Measurements from ENCODE around the gene MOSPD3. TPM values are rescaled to one million over a fixed set of nuclear protein-coding genes. Genes with fewer than 3 reads are reported as not detected.

Gene MOSPD3
- total and polyA plus RNA-seq, 2 of the 13 experiments (the other 11 are each of a cell fraction or from before 2014, with no cell fraction given): 7.6 to 8.8 TPM

DNA sequence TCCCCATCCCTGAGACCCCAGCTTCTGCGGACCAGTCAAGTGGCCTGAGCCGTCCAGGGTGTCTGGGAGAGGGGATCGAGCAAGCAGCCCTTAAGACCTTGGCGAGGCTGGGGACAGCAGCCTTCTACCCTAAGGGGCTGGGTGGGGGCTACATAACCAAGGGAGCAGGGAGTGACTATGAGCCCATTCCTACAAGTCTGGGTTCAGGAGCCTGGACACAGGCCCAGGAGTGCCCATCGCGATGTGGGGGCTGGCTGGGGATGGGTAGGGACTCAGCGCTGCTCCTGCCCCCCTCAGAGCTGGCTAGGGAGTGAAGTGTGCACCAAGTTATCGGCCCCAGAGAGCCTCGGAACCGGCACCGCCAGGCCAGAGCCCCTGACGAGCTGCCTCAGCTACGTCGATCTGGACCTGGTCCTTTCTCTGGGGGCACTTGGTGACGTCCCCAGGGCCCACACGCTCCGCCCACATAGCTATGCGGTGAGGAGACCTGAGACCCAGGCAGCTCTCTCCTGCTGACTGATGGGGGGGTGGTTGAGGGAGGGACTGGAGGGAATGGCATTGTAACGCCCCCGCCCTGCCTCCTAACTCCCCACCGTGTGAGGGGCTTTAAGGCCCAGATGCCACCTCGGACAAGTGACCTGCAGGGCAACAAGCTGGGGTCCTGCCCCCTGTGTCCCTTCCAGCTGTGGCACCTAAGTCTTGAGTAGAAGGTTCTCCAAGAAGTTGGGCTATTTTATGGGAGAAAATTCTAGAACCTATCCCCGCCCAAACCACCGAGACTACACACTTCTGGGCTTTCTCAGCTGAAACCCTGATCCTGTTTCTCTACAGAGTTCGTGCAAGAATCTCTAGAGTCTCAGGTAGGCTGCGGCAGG, 41.1 kb upstream of the MOSPD3 start (continued):
- TF ChIP-seq PAXIP1 (CRISPR knock-in tag; conservative IDR thresholded peaks at IDR 0.05) (peak; percentile 40), FOXC1 (CRISPR knock-in tag; IDR thresholded peaks at IDR 0.05; ENCODE audit: borderline replicate concordance) (peak; percentile 48; the same call in 1 of the 2 replicates), ZNF225 (CRISPR knock-in tag; IDR thresholded peaks at IDR 0.05) (peak; percentile 61; the same call in 1 of the 2 replicates), HNRNPH1 (optimal IDR thresholded peaks at IDR 0.05; ENCODE audit: low read depth, low read length) (peak; percentile 96), PBX2 (CRISPR knock-in tag; IDR thresholded peaks at IDR 0.05) (no peak), AHDC1 (CRISPR knock-in tag; IDR thresholded peaks at IDR 0.05; ENCODE audit: borderline replicate concordance) (no peak)
- TF ChIP-seq, protein P1, sequence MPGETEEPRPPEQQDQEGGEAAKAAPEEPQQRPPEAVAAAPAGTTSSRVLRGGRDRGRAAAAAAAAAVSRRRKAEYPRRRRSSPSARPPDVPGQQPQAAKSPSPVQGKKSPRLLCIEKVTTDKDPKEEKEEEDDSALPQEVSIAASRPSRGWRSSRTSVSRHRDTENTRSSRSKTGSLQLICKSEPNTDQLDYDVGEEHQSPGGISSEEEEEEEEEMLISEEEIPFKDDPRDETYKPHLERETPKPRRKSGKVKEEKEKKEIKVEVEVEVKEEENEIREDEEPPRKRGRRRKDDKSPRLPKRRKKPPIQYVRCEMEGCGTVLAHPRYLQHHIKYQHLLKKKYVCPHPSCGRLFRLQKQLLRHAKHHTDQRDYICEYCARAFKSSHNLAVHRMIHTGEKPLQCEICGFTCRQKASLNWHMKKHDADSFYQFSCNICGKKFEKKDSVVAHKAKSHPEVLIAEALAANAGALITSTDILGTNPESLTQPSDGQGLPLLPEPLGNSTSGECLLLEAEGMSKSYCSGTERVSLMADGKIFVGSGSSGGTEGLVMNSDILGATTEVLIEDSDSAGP (CRISPR knock-in tag; IDR thresholded peaks at IDR 0.05; ENCODE audit: borderline replicate concordance): peak; percentile 37; the same call in 1 of the 2 replicates
- TF ChIP-seq, protein P2, sequence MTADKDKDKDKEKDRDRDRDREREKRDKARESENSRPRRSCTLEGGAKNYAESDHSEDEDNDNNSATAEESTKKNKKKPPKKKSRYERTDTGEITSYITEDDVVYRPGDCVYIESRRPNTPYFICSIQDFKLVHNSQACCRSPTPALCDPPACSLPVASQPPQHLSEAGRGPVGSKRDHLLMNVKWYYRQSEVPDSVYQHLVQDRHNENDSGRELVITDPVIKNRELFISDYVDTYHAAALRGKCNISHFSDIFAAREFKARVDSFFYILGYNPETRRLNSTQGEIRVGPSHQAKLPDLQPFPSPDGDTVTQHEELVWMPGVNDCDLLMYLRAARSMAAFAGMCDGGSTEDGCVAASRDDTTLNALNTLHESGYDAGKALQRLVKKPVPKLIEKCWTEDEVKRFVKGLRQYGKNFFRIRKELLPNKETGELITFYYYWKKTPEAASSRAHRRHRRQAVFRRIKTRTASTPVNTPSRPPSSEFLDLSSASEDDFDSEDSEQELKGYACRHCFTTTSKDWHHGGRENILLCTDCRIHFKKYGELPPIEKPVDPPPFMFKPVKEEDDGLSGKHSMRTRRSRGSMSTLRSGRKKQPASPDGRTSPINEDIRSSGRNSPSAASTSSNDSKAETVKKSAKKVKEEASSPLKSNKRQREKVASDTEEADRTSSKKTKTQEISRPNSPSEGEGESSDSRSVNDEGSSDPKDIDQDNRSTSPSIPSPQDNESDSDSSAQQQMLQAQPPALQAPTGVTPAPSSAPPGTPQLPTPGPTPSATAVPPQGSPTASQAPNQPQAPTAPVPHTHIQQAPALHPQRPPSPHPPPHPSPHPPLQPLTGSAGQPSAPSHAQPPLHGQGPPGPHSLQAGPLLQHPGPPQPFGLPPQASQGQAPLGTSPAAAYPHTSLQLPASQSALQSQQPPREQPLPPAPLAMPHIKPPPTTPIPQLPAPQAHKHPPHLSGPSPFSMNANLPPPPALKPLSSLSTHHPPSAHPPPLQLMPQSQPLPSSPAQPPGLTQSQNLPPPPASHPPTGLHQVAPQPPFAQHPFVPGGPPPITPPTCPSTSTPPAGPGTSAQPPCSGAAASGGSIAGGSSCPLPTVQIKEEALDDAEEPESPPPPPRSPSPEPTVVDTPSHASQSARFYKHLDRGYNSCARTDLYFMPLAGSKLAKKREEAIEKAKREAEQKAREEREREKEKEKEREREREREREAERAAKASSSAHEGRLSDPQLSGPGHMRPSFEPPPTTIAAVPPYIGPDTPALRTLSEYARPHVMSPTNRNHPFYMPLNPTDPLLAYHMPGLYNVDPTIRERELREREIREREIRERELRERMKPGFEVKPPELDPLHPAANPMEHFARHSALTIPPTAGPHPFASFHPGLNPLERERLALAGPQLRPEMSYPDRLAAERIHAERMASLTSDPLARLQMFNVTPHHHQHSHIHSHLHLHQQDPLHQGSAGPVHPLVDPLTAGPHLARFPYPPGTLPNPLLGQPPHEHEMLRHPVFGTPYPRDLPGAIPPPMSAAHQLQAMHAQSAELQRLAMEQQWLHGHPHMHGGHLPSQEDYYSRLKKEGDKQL (CRISPR knock-in tag; IDR thresholded peaks at IDR 0.05; ENCODE audit: low read depth): no peak
